Kidney glomerular epithelial cell (primary cell): Measurements from ENCODE around the gene MYH10.

ENCODE experiments used
- DNase-seq: peaks from one replicate; lab custom pipeline; 2025; lab: John Stamatoyannopoulos, UW

Gene MYH10

GRCh38 chr17:8609910-8610309, 20.6 kb downstream of the MYH10 start:
- DNase-seq, result no peak

- no peak for DNase-seq
These were observed 22.5 kb downstream of the MYH10 start for GRCh38 chr17:8608001-8608400.

- no peak for DNase-seq
These were observed 24.1 kb downstream of the MYH10 start for GRCh38 chr17:8606401-8606800.

- DNase-seq, result no peak
These were observed 27.8 kb downstream of the MYH10 start for GRCh38 chr17:8602679-8603078.

GRCh38 chr17:8599351-8600011, 31.0 kb downstream of the MYH10 start:
- no peak for DNase-seq

GRCh38 chr17:8598913-8599312, 31.6 kb downstream of the MYH10 start:
- DNase-seq, result no peak

GRCh38 chr17:8593830-8594229, 36.7 kb downstream of the MYH10 start:
- DNase-seq, result no peak

- no peak for DNase-seq
These were observed 37.2 kb downstream of the MYH10 start for GRCh38 chr17:8593276-8593675.

- DNase-seq, result no peak
These were observed 41.5 kb downstream of the MYH10 start for GRCh38 chr17:8588877-8589554.

GRCh38 chr17:8586766-8587165, 43.8 kb downstream of the MYH10 start:
- no peak for DNase-seq

- DNase-seq, result no peak
These were observed 44.6 kb downstream of the MYH10 start for GRCh38 chr17:8585911-8586310.

GRCh38 chr17:8583954-8584353, 46.6 kb downstream of the MYH10 start:
- DNase-seq, result no peak

- DNase-seq, result peak; percentile 39
These were observed 49.4 kb downstream of the MYH10 start for GRCh38 chr17:8580952-8581658.

GRCh38 chr17:8577868-8578267, 52.7 kb downstream of the MYH10 start:
- no peak for DNase-seq

- no peak for DNase-seq
These were observed 53.8 kb downstream of the MYH10 start for GRCh38 chr17:8576559-8577294.

GRCh38 chr17:8574687-8575086, 55.8 kb downstream of the MYH10 start:
- no peak for DNase-seq

- no peak for DNase-seq
These were observed 57.8 kb downstream of the MYH10 start for GRCh38 chr17:8572764-8573163.

- DNase-seq, result no peak
These were observed 66.4 kb downstream of the MYH10 start for GRCh38 chr17:8563981-8564602.

GRCh38 chr17:8563024-8563776, 67.3 kb downstream of the MYH10 start:
- DNase-seq, result no peak

GRCh38 chr17:8558144-8558543, 72.4 kb downstream of the MYH10 start:
- DNase-seq, result no peak

- DNase-seq, result no peak
These were observed 73.2 kb downstream of the MYH10 start for GRCh38 chr17:8557176-8557806.
